NCI-H2227 treated with DMSO at 0.1 percent for 48 hours (cell line): ENCODE results near the gene CASP10.
"Not testable (repeated sequence)": the region's sequence is repeated elsewhere in the genome, so short reads cannot be mapped to it uniquely, and the experiment has no call there.

Source experiments
- DNase-seq: peaks from one replicate; lab custom pipeline; 2025; lab: John Stamatoyannopoulos, UW

CASP10 gene, protein sequence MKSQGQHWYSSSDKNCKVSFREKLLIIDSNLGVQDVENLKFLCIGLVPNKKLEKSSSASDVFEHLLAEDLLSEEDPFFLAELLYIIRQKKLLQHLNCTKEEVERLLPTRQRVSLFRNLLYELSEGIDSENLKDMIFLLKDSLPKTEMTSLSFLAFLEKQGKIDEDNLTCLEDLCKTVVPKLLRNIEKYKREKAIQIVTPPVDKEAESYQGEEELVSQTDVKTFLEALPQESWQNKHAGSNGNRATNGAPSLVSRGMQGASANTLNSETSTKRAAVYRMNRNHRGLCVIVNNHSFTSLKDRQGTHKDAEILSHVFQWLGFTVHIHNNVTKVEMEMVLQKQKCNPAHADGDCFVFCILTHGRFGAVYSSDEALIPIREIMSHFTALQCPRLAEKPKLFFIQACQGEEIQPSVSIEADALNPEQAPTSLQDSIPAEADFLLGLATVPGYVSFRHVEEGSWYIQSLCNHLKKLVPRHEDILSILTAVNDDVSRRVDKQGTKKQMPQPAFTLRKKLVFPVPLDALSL

DNA sequence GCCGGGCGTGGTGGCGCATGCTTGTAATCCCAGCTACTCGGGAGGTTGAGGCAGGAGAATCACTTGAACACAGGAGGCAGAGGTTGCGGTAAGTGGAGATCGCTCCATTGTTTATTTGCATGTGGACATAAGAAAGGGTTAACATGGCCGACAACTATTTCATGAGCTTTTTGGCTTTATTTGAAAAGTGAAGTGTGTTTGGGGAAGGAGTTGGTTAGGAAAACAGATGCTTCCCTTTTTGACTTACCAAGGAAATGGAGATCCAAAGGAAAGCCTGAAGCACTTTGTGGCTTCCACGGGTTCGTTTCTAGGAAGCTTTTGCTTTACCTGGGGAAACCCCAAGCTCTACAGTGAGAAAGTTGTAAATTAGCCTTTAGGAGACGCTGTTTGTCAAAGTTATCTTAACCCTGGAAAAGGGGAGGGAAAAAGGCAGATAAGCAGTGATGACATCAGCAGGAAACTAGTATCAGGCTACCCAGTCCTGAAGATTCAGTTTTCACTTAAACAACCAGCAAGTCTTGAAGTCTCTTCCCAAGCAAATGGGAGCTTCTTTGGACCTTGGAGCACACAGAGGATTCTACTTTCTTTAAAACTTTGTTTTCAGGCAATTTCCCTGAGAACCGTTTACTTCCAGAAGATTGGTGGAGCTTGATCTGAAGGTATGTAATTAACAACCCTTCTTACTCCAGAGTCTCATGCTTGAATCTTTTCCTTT is at the start of gene CASP10:
Gene CASP10, plus strand, starts transcription at position 492 of the 715 bp plus-strand sequence. CDS start 2,637 bp downstream, outside the sequence.
- peak; percentile 62 for DNase-seq

DNA sequence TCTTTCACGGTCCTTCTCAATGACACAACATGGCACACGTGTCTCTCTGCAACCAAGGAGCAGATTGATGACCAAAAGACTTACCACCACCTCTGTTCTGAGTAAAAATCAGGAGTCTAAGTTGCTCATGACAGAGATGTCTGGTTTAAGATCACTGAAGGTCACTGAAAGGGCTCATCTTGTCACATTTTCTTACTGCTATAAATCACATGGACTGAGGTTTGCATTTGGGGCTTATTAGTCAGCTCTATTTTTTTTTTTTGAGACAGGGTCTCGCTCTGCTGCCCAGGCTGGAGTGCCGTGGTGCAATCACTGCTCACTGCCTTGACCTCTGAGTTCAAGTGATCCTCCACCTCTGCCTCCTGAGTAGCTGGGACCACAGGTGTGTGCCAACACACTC is 47.6 kb upstream of the CASP10 start:
- no peak for DNase-seq

DNA sequence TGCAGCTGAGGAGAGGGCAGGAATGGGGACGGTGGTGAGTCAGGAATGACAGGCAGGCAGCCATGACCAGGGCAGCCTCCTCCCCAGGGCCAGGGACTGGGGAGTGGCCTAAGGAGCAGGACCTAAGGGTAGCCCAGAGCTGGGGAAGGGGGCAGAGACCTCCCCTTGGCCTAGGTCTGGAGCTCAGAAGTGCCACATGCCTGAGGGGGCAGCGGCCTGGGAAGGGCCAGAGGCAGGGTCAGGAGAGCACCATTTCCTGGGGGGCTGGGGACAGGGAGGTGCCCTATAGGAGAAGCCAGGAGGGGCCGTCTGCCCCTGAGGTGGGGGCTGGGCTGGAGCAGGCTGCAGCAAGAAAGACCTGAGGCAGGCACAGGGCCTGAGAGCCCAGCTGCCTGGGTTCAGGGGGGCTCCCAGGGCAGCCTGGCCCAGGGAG is 46.0 kb upstream of the CASP10 start:
- DNase-seq: no peak

DNA sequence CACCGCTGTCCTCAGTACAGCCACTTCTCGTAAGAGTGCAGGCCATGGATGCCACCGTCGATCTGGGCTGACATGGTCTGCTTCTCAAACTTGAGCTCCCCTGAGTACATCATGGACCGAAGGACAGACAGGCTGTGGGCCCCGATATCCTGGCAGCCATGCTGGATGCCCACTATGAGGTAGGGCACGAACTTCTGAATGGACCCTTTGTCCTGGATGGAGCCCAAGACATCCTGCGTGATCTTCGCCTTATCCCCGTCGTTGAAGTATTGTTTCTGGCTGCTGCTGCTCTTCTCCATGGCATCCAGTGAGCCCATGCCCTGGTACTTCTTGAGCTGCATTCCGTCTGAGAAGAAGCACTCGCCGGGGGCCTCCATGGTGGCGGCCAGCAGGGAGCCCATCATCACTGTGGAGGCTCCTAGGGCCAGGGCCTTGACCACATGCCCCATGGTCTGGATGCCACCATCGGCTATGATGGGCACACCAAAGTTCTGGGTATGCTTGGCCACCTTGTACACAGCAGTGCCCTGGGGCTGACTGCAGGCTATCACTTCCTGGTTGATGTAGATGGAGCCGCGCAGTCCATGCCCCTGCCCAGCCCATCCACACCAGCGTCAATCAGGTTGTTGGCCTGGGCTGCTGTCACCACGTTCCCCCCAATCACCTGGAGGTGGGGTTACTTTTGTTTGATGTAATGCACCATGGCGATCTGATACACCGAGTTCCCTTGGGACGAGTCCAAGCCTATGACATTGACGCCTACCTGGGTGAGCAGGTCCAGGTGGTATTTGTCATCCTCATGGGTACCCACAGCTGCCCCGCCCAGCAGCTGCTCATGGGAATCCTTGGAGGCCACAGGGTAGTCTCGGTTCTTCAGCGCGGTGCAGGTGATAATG is 45.2 kb upstream of the CASP10 start:
- no peak for DNase-seq

DNA sequence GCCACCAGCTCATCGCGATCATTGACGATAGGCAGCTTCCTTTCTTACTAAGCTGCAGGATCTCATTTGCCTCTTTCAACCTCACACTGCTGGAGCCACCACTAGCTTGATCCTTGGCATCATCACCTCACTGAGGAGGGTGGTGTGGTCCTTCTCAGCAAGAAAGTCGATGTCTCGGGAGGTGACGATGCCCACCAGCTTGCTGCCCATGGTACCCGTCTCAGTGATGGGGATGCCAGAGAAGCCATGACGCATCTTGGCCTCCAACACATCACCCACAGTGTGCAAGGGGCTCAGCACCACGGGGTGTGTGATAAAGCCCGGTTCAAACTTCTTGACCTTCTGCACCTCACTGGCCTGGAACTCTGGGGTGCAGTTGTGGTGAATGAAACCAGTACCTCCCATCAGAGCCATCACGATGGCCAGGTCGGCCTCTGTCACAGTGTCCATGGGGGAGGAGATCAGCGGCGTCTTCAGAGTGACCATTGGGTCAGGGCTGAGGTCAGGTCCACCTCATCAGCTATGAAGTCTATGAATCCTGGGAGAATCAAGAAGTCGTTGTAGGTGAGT is 44.5 kb upstream of the CASP10 start:
- no peak for DNase-seq

DNA sequence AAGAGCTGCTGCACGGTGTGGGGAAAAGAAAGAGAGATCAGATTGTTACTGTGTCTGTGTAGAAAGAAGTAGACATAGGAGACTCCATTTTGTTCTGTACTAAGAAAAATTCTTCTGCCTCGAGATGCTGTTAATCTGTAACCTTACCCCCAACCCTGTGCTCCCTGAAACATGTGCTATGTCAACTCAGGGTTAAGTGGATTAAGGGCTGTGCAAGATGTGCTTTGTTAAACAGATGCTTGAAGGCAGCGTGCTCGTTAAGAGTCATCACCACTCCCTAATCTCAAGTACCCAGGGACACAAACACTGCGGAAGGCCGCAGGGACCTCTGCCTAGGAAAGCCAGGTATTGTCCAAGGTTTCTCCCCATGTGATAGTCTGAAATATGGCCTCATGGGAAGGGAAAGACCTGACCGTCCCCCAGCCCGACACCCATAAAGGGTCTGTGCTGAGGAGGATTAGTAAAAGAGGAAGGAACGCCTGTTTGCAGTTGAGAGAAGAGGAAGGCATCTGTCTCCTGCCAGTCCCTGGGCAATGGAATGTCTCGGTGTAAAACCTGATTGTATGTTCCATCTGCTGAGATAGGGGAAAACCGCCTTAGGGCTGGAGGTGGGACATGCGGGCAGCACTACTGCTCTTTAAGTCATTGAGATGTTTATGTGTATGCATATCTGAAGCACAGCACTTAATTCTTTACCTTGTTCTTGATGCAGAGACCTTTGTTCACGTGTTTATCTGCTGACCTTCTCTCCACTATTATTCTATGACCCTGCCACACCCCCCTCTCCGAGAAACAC is 43.8 kb upstream of the CASP10 start:
- DNase-seq: not testable (repeated sequence)

DNA sequence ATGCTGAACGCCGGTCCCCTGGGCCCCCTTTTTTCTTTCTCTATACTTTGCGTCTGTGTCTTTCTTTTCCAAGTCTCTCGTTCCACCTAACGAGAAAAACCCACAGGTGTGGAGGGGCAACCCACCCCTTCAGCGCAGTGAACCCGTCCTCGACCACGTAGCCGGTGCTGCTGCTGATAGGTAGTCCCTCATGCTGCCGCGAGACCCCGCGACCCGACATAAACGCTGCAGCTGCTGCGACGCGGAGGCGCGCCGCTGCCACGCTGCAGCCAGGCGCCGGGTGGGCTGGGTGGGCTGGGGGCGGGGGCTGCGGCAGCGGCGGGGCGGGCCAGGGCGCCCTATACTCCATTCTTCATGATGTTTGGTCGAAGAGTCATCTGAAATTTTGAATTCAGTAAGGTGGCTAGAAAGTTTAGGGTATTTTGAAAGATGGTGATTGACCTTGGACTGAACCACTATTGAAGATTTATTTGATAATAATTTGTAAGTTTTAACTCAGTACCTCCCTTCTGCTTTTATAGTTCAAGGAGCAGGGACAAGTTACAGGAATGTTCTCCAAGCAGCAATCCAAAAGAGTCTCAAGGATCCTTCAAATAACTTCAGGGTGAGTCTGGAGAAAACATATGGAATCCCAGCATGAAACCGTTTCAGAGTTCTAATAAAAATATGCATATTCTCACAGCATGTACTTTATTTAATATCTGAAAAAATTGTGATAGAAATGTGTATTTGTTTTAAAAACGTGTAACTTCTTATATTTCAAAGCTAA is 42.9 kb upstream of the CASP10 start:
- no peak for DNase-seq

DNA sequence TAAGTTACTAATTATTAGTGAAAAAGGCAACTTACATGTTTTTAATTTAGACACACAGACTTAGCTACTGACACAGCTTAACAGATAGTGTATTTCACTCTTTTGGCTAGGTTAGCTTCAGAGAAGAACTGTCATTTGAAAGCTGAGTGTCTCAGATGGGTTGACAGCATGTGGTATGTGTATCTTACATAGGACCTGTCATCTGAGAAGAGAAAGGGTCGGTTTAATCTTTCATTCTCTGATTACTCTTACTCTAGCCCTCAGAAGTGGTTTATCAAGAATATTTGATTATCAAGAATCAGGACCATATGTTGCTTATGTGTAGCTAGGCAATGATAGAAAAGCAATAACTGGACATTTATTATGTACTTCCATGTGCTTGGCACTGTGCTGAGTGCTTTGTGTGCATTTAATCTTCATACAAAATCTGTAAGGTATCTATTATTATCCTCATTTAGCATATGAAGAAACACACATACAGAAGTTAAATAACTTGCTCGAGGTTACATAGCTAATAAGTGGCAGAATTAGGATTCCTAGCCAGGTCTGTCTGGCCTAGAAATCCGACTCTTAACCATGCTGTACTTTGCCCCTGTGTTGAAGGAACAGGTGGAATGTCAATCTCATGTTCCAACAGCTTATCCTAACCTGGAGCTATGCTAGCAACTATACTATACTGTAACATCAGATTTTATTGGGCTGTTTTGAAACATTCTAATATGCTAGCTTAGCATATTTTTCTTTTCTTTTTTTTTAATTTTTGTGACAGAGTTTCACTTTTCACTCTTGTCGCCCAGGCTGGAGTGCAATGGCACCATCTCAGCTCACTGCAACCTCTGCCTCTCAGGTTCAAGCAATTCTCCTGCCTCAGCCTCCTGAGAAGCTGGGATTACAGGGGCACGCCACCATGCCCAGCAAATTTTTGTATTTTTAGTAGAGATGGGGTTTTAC is 38.6 kb upstream of the CASP10 start:
- DNase-seq: no peak

DNA sequence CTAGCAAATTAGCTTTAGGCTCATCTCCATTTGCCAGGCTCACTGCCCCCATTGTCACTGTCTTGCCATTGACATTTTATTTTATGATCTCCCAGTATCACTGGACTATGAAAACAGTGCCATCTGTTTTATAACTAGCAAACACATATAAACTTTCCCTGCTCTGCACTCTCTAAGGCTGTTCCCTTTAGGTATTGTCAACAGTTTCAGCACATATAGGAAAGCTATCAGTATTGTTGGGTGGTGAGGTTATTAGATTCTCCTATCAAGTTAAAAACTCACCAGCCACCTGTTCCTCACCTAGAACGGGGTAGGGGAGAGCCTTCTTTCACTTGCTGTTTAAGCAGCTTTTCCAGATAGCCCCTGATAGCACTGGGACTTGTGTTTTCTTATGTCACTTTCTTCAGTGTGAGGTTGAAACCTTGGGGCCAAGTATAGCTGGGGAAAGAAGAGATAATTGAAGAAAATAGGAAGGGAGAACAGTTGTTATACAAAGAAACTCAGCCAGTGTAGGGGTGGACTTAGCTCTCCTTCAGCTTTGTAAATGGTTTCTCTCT is 34.4 kb upstream of the CASP10 start:
- DNase-seq: no peak

DNA sequence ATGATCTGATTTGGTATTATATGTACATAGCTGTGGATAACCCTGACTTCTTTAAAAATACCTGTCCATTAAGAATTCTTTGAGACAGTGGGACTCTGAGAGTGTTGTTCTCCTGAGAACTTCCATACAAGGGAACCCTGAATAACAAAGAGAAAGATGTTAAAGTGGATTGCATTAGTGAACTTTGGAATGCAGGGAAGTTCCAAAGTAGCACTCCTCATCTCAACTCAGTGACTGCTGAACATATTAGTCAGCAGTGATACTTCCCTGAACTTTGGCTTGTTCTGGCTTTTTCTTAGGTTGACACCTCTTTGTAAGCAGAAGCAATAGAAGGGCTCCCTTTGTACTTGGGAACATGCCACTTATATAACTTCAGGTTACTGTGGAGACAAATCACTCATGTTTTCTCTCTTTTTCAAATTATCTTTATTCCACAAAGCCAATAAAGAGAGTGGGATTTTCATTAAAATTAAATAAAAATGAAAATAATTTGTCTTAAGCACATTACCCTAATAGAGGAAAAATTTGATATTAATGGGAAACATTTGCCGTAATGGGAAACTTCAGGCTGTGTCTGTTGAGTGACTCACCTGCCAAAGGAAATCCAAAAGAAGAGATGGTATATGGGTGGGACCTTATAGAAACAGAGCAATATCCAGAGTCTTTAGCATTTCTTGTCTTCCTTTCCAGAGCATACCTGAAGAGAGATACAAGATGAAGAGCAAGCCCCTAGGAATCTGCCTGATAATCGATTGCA is 33.7 kb upstream of the CASP10 start:
- DNase-seq: no peak

DNA sequence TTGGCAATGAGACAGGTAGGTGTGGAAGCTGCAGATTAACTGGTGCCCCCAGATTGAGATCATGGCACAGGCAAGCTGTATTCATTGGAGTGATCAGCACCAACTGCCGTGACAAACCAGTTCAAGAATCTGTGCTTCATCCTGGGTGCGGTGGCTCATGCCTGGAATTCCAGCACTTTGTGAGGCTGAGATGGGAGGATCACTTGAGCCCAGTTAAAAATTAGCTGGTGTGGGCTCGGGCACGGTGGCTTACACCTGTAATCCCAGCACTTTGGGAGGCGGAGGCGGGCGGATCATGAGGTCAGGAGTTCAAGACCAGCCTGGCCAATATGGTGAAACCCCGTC is 33.1 kb upstream of the CASP10 start:
- not testable (repeated sequence) for DNase-seq

DNA sequence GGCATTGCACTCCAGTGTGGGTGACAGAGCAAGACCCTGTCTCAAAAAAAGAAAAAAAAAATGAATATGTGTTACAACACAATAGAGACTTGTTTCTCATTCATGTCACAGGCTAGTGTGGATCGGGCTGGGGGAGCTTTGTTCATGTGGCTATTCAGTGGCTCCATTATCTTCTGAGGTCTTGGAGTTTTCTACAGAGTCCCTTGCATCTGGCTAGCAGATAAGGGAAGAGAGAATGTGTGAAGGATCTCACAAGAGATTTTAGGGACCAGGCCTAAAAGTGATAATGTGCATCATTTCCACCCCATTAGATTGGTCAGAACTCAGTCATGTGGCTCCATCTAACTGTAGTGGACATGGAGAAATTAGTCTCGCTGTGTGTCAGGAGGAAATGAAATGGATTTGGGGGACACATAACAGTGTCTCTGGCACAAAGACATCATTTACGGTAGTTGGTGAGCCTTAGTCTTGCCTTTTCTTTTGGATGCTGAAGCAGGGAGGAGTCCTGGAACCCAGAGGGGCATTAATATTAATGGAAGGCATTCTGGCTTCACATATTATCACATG is 32.4 kb upstream of the CASP10 start:
- no peak for DNase-seq

DNA sequence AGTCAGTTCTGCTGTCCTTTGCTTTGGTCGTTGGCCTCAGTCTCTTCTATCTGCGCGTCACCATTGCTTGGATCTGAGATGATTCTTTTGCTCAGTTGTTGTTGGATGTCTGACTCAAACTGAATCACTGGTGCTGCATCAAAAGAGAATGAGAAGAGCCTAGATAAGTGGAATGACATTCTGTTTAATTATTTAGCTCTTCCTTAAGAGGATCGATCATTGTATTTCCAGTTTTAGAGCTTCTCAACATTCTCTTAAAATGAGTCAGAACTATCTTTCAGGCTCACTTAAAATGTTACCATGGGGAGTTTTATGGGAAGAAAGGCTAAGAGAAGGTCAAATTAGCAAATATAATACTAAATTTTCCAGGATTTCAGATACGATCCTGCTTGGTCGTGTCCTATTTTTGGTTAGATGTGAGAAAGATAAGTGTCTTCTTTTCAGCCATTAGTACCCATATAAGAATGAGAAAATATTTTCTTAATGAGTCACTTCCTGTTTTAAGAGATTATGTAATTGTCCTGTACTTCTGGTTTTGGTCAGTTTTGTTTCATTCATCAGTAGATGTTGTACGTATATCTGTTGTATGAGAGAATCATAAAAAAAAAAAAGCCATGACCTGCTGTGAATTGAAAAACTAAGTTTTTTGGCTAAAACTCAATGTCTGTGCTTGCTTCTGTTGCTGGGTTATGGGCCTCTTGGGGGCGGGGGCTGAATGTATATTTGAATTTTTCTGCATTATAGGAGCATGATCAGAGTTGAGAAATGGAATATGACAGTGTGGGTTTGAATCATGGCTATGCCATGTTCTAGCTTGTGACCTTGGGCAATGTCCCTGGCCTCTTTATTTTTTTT is 31.6 kb upstream of the CASP10 start:
- no peak for DNase-seq

DNA sequence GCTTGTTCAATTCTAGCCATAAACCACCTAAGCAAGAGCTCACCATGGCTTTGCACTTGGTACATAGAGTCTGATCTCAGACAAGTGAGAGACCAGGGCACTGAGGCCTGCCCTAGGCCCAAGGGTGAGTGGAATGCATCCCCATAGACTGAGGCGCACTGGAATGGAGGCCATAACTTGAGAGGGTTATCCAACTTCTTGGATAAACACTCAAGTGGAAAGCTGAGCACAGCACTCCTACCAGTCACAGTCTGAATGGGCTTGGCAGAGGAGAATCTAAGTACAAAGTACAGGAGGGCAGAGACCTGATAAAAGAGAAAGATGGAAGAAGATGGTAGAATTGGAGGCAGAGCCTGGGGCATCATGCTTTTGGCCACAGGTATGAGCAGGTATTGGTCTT is 30.4 kb upstream of the CASP10 start:
- DNase-seq: no peak

DNA sequence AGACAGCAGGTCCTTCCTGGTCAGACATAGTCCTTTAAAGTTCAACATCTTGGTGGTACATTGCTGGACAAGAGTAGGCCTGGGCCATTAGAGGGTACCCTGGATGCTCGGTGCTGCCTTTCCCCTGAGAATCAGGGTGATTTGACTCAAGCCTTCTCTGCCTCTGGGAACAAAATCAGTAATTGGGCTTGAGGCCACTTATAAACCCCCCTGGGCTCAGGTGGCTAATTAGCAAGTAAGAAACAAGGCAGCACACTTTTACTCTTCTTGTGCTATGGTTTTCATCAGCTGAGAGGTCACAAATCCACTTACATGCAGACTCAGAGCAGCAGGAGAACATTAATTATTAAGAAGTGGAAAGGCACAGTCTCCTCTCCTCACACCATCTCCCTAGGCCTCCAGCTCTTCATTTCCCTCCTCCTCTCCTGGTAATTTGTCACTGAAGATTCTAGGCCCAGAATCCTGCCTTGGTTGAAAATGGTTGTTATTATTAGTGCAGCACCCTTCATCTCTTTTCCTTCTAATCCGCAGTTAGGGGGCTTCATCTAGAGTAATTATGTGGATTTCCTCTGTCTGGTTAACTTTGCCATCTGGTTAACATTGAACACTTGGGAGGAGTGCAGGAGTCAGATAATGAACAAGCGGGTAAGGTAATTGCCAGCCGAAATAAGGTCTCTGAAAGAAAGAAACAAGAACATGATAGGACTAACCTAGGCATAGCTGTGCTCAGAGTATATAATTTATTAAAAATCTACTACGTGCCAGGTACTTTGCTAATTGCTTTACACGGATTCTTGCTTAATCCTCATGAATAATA is 29.7 kb upstream of the CASP10 start:
- peak; percentile 41 for DNase-seq
